OCI-LY1 (cell line): Measurements from ENCODE around the gene MRPL14.

Experiments
- H2AFZ ChIP-seq: fragments of 200-600 bp; sonication (generic), shearing (Covaris generic); 2 replicates; pipeline ENCODE4 v1.6.0; 2014; ENCODE audit warnings: antibody characterized with exemption, mild to moderate bottlenecking, low read length
- H3F3A ChIP-seq: fragments of 200-600 bp; sonication (generic), shearing (Covaris generic); 2 replicates; pipeline ENCODE4 v1.6.0; 2014; ENCODE audit warnings: mild to moderate bottlenecking, antibody characterized with exemption, low read length, moderate library complexity; ENCODE audit not compliant: insufficient read depth
- H3K27ac ChIP-seq: fragments of 200-600 bp; sonication (generic); 2 replicates; pipeline ENCODE4 v1.5.1; 2014; ENCODE audit warnings: low read length, mixed run types, mild to moderate bottlenecking, low read depth; ENCODE audit not compliant: poor library complexity, severe bottlenecking
- H3K27me3 ChIP-seq: fragments of 200-600 bp; sonication (generic); 2 replicates; pipeline ENCODE4 v1.6.0; 2014; ENCODE audit warnings: antibody characterized with exemption, mild to moderate bottlenecking, low read length, moderate library complexity; ENCODE audit not compliant: insufficient read depth
- H3K36me3 ChIP-seq: fragments of 200-600 bp; sonication (generic); 2 replicates; pipeline ENCODE4 v1.6.1; 2014; ENCODE audit warnings: mild to moderate bottlenecking, antibody characterized with exemption, low read length, moderate library complexity, mixed read lengths; ENCODE audit not compliant: insufficient read depth
- H3K4me1 ChIP-seq: fragments of 200-600 bp; sonication (generic); 2 replicates; pipeline ENCODE4 v1.5.1; 2014; ENCODE audit warnings: mild to moderate bottlenecking, low read length, moderate library complexity; ENCODE audit not compliant: insufficient read depth, severe bottlenecking
- H3K4me2 ChIP-seq: fragments of 200-600 bp; sonication (generic), shearing (Covaris generic); 2 replicates; pipeline ENCODE4 v1.6.1; 2014; ENCODE audit warnings: low read length
- H3K4me3 ChIP-seq: fragments of 200-600 bp; sonication (generic); 2 replicates; pipeline ENCODE4 v1.5.1; 2014; ENCODE audit warnings: low read length, low read depth, mild to moderate bottlenecking, mixed read lengths; ENCODE audit not compliant: poor library complexity, severe bottlenecking
- H3K79me2 ChIP-seq: fragments of 200-600 bp; shearing (Covaris generic); 2 replicates; pipeline ENCODE4 v1.6.1; 2016; ENCODE audit warnings: mixed run types, low read length, mixed read lengths; ENCODE audit not compliant: insufficient read depth
- H3K9ac ChIP-seq: fragments of 200-600 bp; sonication (generic), shearing (Covaris generic); 2 replicates; pipeline ENCODE4 v1.6.1; 2014; ENCODE audit warnings: mild to moderate bottlenecking, low read length, mixed read lengths
- H3K9me2 ChIP-seq: fragments of 200-600 bp; sonication (generic), shearing (Covaris generic); 2 replicates; pipeline ENCODE4 v1.6.1; 2014; ENCODE audit warnings: low read depth, mild to moderate bottlenecking, low read length, mixed read lengths
- H3K9me3 ChIP-seq: fragments of 200-600 bp; shearing (Covaris generic); 2 replicates; pipeline ENCODE4 v1.6.1; 2014; ENCODE audit warnings: low read length, mixed read lengths
- H4K20me1 ChIP-seq: fragments of 200-600 bp; sonication (generic), shearing (Covaris generic); 2 replicates; pipeline ENCODE4 v1.6.0; 2016; ENCODE audit warnings: mild to moderate bottlenecking, low read length; ENCODE audit not compliant: insufficient read depth
- EZH2 ChIP-seq: fragments of 200-600 bp; sonication (generic), shearing (Covaris generic); IDR thresholded peaks from 2 replicates; pipeline ENCODE4 v1.8.0; 2017; ENCODE audit warnings: borderline replicate concordance, mixed run types, mild to moderate bottlenecking, antibody characterized with exemption, low read length, moderate library complexity, mixed read lengths
- TF ChIP-seq, protein P1 (sequence below): fragments of 200-600 bp; sonication (generic), shearing (Covaris generic); IDR thresholded peaks from 2 replicates; pipeline ENCODE4 v1.5.1; 2017; ENCODE audit warnings: mild to moderate bottlenecking, antibody characterized with exemption, low read length, moderate library complexity, mixed read lengths

The MRPL14 gene

DNA sequence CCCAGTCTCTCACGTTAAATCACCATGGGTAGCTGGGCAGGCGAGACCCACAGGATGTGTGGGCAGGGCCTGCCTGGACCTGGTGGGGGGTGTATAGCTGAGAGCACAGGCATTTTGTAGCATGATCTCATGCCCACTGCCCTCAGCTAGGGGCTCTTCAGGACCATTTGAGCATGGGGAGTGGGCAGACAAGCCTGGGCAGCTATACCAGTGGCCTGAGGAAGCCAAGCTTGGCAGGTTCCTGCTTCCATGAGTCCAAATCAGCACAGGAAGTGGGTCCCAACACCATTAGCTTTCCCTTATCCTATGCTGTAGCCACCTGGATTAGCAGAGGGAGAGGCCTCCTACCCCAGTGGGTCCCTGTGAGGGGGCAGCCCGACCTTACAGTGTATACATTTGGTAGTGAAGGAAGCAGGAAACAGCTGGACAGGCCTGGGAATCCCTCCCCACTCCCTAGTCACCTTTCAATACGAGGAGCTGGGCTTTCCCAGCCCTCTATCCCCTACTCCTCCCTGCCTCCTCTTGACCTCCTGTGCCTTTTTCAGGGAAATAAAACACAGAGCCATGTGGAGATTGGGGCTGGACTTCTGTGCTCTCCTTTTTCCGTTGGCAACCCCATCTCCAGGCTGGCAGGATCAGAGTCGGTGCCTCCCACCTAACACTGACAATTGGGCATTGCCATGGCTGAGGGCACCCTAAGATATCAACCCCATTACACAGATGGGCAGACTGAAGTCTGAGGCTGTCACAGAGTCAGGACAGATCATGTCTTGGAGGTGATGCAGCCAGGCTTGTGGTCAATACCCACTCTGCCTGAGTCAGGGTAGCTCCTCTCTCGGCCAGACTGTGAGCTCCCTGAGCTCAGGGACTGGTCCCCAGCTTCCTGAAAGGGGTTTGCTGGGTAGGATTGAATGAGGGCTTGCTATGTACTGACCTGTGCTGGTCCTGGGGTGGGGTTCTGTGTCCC, 59.8 kb downstream of the MRPL14 start:
- Histone ChIP-seq H3K27ac (no peak overlapping the region), H3K9me2 (no peaks in the 10 kb centered on the region), H3K9ac (no peak overlapping the region), H3K27me3 (no peaks in the 10 kb centered on the region; the same call in 1 of the 2 replicates), H3K4me1 (peaks cover 22% of the 10 kb centered on the region), H3K79me2 (no peaks in the 10 kb centered on the region), H2AFZ (no peak overlapping the region), H3K4me3 (no peak overlapping the region), H4K20me1 (no peaks in the 10 kb centered on the region), H3K9me3 (no peaks in the 10 kb centered on the region), H3K36me3 (no peaks in the 10 kb centered on the region), H3F3A (no peaks in the 10 kb centered on the region), H3K4me2 (no peak overlapping the region)
- TF ChIP-seq EZH2 = no peak
- TF ChIP-seq, protein P1, sequence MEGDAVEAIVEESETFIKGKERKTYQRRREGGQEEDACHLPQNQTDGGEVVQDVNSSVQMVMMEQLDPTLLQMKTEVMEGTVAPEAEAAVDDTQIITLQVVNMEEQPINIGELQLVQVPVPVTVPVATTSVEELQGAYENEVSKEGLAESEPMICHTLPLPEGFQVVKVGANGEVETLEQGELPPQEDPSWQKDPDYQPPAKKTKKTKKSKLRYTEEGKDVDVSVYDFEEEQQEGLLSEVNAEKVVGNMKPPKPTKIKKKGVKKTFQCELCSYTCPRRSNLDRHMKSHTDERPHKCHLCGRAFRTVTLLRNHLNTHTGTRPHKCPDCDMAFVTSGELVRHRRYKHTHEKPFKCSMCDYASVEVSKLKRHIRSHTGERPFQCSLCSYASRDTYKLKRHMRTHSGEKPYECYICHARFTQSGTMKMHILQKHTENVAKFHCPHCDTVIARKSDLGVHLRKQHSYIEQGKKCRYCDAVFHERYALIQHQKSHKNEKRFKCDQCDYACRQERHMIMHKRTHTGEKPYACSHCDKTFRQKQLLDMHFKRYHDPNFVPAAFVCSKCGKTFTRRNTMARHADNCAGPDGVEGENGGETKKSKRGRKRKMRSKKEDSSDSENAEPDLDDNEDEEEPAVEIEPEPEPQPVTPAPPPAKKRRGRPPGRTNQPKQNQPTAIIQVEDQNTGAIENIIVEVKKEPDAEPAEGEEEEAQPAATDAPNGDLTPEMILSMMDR = no peak

DNA sequence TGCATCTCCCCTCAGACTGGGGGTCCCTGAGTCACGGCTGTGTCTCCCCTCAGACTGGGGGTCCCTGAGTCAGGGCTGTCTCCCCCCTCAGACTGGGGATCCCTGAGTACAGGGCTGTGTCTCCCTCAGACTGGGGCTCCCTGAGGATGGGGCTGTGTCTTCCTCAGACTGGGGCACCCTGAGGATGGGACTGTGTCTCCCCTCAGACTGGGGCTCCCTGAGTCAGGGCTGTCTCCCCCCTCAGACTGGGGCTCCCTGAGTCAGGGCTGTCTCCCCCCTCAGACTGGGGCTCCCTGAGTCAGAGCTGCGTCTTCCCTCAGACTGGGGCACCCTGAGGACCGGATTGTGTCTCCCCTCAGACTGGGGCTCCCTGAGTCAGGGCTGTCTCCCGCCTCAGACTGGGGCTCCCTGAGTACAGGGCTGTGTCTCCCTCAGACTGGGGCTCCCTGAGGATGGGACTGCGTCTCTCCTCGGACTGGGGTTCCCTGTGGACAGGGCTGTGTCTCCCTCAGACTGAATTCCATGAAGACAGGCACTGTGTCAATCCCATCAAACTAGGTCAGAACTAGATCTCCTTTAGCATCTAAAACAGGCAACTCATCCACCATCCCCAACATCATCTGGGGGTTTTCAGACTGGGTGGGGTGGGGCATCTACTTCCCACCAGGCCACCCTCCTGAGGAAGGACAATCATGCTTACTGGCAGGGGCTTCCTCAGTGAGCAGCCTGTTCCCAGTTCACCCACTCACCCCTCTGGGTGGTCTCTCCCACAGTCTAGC, 60.7 kb downstream of the MRPL14 start:
- Histone ChIP-seq H3K4me1 (peaks cover 13% of the 10 kb centered on the region), H3K36me3 (no peaks in the 10 kb centered on the region), H3K4me3 (no peak overlapping the region), H3K9me3 (no peaks in the 10 kb centered on the region), H3F3A (no peaks in the 10 kb centered on the region), H3K79me2 (no peaks in the 10 kb centered on the region), H3K9me2 (no peaks in the 10 kb centered on the region), H3K9ac (no peak overlapping the region), H3K27ac (no peak overlapping the region), H3K4me2 (no peak overlapping the region), H4K20me1 (no peaks in the 10 kb centered on the region), H2AFZ (no peak overlapping the region), H3K27me3 (no peaks in the 10 kb centered on the region; the same call in 1 of the 2 replicates)
- TF ChIP-seq, protein P1 = no peak
- TF ChIP-seq EZH2 = no peak

DNA sequence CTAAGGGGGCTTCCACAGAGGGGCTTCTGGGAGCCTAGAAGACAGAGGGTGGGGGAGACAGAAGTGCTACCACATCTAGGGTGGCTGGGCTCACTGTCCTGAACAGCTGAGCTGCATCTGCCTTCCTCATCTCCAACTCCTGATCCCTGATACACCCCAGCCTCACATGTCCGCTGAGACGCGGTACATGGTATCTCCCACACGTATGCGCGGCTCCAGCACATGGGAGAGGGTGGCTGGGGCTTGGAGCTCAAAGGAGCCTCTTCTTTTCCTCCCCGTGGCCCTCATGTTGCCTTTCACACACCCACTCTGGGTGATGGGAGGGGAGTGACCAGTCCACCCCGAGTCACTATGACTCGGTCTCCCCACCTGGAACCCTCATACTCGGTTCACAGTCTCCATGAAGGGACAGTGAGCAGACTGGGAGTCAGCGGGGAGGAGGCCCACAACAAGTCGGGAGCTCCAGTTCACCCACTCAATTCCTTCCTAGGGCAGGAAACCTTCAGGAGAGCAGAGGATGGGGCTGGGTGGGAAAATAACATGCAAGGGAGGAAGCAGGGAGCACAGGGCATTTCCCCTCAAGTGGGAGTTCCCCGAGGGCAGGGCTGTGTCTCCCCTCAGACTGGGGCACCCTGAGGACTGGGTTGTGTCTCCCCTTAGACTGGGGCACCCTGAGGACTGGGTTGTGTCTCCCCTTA, 61.7 kb downstream of the MRPL14 start:
- Histone ChIP-seq H3K9ac (no peak overlapping the region), H3K27ac (no peak overlapping the region), H3K4me2 (no peak overlapping the region)

More for the DNA sequence above, 61.7 kb downstream of the MRPL14 start:
- no peaks in the 10 kb centered on the region for H3K79me2 ChIP-seq
- H3K9me2 ChIP-seq = no peaks in the 10 kb centered on the region
- no peaks in the 10 kb centered on the region for H3K36me3 ChIP-seq
- no peak overlapping the region for H2AFZ ChIP-seq
- H3F3A ChIP-seq = no peaks in the 10 kb centered on the region
- H3K9me3 ChIP-seq = no peaks in the 10 kb centered on the region
- TF ChIP-seq EZH2 = no peak
- TF ChIP-seq, protein P1 = no peak
- H3K4me3 ChIP-seq = no peak overlapping the region
- no peaks in the 10 kb centered on the region; the same call in 1 of the 2 replicates for H3K27me3 ChIP-seq
- H3K4me1 ChIP-seq = peaks cover 10% of the 10 kb centered on the region
- H4K20me1 ChIP-seq = no peaks in the 10 kb centered on the region
